DLD1 (cell line): ENCODE measurements around the gene COL9A3.

Source experiments
- in situ Hi-C: cut with HindIII; loops from 2 replicates; pipeline ENCODE4 v1.10.0; 2017; ENCODE audit warnings: low sequenced_read_pairs

Gene COL9A3

DNA sequence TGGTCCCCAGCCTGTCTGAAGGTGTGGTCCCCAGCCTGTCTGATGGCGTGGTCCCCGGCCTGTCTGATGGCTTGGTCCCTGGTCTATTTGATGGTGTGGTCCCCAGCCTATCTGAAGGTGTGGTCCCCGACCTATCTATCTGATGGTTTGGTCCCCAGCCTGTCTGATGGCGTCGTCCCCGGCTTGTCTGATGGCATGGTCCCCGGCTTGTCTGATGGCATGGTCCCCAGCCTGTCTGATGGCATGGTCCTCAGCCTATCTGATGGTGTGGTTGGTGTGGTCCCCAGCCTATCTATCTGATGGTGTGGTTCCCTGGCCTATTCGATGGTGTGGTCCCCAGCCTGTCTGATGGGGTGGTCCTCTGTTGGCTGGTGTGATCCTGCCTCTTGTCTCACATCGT, 38.8 kb upstream of the COL9A3 start:
- in situ Hi-C loops: no loop called here

DNA sequence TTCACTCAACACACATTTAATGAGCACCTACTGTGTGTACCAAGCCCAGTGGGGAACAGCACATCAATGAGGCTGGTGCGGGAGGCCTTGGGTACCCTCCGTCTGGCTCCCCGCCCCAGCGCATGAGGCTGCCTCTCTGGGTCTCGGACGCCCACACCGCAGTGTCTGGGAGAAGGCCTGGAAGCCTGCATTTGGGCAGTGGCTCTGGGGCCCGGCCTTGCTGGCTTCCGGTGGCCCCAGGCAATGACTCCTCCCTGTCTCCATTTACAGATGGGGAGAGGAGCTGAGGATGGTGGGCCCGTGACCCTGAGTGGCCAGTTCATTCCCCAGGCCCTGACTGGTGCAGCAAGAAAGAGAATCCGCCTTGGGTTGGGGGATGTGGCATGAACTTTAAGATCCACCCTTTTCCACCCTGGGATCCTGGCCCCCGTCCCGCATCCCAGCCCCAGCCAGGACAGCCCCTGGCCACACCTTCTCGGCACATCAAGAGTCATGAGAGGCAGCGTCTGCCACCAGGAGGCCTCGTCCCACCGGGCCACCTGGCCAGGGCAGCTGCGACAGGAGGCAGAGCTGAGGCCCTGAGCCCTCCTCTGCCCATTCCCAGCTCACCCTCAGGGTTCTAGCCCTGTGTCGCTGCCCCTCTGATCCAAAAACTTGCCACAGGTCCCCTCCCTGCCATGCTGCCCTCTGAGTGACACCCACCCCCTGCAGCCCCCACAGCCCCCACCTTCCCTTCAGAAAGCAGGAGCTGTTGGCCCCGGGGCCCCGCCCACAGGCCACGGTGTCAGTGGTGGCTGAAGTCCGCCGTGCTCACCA, 38.0 kb upstream of the COL9A3 start:
- in situ Hi-C loops: no loop called here

DNA sequence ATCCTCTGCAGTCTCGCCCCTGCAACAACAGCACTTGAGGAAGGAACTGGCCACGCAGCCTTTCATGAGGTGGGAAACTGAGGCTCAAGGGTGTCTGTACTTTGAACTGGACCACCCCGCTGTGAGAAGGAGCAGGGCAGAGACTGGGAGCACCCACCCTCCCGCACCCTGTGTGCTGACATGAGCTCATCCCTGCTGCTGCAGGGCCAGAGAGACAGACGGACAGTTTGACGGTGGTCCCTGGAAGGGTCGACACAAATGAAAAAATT, 37.5 kb upstream of the COL9A3 start:
- in situ Hi-C loops: no loop called here

DNA sequence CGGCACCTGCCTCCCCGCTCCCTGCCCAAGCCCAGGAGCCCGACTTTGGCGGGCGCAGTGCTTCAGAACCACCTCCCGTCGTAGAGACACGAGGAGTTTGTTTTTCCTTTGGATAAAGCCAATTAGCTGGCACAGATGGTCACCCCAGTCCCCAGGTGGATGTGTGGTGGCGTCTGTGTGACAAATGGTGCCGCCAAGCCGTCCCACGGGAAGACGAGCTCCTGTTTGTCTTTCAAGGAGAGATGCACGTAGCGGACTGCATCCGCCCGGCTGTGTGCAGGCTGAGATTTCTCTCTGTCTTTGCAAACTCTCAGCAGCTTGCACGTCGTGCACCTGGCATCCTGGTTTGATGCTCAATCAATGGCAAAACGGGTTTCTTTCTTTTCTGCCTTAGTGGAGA, 36.6 kb upstream of the COL9A3 start:
- in situ Hi-C loops: no loop called here

DNA sequence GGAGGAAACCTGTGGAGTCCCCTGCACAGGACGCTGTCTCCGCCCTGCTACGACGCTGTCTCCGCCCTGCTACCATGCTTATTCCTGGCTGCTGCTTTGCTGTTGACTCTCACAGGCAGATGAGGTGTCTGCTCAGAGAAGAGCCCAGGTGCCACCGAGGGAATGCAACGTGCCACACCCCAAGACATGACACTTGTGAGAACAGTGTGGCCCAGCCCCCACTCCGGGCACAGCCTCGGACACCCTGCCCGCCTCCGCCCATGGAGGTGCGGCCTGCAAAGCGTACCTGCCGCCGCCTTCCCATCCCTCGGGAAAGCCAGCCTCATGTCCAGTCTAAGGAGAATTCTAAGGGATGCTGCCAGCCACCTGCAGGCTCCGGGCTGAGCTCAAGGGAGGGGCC, 36.2 kb upstream of the COL9A3 start:
- in situ Hi-C loops: no loop called here

DNA sequence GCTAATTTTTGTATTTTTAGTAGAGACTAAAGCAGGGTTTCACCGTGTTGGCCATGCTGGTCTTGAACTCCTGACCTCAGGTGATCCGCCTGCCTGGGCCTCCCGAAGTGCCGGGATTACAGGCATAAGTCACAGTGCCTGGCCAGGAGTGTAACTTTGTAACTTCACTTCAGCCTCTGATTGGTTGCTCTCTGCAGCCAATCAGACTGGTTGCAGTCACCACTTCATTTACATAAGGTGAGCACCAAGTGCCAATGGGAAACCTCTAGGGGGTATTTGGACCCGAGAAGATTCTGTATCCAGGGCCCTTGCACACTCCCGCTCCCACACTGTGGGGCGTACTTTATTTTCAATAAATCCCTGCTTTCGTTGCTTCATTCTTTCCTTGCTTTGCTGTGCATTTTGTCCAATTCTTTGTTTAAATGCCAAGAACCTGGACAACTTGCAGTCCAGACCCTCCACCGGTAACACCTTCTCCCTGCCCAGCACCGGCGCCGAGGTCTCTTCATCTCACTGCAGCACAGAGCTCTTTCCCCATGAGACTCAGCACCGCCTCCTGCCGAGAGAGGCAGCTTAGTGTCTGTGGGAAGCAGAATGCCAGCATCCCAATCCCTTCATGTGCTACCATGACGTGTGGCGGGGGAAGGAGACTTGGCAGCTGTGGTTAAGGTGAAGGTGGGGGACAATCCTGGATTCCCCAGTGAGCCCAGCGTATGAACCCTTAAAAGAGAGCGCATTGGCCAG, 34.5 kb upstream of the COL9A3 start:
- in situ Hi-C loops: no loop called here

DNA sequence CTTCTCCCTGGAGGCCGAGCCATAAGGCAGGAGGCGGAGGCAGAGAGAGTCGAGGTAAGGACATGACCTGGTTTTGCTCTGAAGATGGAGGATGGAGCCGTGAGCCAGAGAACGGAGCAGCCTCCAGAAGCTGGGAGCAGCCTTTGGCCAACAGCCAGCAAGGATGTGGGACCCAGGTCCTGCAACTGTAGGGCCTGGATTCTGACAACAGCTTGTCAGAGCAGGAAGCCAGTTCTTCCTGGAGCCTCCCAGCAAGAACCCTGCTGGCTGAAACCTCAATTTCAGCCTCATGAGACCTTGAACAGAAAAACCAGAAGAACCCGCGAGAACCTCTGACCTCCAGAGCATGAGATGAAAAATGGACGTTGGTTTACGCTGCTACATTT, 34.0 kb upstream of the COL9A3 start:
- in situ Hi-C loops: no loop called here

DNA sequence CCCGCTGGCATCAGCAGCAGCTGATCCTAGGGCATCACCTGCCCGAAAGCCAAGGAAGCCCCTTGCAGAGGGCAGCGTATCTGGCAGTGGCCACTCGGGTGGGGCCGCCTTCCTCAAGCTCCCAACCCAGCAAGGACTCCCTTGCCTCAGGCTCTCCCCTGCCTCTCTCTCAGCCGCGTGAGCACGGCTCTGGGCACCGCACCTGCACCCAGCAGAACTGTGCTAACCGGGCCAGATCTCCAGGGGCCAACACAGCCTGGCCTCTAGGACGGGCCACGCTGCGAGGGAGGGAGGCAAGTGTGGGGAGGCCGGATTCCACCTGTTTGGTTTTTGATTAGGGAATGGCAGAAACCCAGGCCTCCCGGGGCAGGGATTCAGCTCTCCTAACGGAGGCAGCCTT, 32.4 kb upstream of the COL9A3 start:
- in situ Hi-C loops: no loop called here

DNA sequence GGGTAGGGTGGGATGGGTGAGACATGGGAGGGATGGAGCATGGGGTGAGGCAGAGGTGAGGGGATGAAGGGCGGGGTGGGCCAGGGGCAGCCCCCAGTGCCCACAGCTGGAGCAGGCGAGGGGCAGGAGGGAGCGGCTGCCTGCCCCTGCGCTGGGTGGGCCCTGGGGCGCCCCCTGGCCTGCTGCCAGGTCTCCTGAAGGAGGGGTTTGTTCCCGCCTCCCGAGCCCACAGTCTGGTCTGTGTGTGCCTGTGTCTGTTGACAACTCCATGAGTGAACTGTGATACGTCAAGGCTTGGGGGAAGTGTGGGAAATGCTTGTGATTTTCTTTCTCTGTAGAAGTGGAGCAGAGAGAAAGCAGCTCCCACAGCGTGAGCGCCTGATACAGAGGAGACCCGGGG, 31.5 kb upstream of the COL9A3 start:
- in situ Hi-C loops: no loop called here

DNA sequence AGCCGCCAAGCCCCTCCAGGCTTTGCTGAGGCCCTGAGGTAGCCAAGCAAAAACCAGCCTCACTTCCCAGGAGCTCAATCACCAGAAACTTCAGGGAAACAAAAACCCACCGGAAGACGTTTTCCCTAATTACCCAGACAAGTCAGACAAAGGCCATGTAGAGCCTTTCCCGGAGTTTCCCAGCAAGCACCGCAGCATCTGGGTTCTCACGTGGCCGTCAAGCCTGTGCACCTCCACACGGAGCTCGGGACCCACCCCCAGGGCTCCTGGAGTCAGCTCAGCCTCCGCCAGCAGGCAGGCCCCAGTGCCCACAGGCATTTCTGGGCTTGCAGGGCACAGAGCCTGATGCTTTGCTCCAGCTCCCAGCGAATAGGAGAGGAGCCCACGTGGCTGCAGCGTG, 30.7 kb upstream of the COL9A3 start:
- in situ Hi-C loops: no loop called here

DNA sequence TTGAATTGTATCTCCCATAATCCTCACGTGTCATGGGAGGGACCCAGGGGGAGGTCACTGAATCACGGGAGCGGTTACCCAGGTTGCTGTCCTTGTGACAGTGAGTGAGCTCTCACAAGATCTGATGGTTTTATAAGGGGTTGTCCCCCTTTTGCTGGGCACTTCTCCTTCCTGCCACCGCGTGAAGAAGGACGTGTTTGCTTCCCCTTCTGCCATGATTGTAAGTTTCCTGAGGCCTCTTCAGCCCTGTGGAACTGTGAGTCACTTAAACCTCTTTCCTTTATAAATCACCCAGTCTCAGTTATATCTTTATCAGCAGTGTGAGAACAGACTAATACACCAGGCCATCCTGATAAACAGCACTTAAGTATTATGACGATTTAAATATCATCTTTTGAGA, 29.5 kb upstream of the COL9A3 start:
- in situ Hi-C loops: no loop called here

DNA sequence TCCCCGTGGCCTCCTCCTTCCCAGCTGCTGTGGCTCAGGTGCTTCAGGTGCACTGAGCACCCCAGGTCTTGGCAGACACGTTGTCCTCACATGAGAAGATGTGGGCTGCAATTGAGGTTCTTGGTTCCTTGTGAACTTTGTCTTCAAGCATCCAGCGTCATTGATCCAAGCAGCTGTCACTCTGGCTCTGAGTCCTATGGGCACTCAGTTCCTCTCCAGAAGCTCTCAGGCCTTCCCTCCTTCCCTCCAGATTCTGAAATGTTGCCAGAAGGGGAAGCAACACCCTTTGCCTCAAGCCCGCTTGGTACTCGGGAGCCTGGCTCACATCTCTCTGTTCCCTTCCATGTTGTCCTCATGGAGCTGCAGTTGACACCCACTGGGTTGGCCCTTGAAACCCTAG, 29.0 kb upstream of the COL9A3 start:
- in situ Hi-C loops: no loop called here

DNA sequence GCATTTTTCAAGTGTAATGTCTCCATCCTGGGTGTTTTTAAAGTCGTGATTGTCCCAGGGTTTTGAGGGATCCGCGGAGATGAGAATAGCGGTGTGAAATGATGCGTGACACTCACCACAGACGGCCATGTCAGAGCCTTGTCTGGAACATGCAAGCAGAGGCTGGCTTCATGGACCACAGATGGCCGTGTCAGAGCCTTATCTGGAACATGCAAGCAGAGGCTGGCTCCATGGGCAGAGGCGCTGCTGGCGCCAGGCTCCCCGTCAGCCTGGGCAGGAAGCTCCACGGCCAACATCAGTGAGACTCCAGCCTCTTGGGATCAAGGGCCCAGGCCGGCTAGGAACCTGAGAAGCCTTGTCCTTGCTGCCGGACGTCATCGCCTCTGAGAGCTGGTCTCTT, 28.2 kb upstream of the COL9A3 start:
- in situ Hi-C loops: no loop called here

DNA sequence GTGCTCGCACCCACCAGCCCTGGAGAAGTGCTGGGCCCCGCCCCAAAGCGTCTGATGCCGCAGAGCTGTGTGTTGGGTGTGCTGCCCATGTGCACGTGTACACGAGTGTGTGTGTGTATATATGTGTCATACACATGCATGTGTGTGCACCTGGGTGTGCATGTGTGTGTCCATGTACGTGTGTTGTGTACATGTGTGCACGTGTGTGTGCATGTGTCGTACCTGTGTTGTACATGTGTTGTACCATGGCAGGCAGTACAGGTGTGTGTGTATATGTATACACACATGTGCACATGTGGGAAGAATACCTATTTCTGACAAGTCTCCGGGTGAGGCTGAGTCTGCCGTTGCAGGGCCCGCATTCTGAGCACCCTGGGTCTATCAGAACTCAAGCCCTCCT, 26.8 kb upstream of the COL9A3 start:
- in situ Hi-C loops: no loop called here

DNA sequence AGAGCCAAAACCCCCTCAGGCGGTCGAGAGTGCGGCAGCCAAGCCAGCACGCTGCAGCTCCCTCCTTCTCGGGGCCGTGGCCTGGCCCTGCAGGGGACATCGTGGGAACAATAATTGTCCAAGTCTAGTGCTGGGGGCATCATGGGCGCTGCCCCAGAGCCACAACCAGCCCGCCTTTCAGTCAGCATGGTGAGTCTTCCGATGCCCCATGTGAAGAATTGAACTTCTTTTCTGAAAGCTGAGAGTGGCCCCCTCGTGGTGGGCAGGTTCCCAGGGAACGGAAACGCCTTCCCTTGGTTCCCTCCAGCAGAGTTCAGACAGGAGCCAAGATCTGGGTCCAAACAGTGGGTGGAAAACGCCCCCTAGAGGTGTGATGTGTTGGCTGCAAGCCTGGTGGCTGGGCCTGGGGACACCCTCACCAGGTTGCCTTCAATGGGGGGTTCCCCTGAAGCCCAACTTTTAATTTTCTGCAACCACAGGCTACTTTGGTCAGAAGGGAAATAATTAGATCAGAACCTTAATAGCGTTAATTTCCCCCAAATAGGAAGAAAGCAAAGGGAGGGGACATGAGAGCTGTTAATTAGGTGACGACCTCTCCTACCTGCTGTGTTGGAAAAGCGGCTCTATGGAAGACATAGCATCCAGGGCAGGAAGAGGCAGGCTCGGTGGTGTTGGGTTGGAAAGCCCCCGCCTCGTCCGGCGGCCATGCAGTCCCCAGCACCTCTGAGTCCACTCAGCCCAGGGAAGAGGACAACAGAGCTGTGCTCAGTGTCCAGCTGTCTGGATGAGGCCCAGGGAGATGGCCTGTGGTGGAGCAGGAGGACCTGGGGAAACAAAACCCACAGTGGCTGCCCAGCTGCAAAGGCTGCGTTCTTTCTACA, 25.3 kb upstream of the COL9A3 start:
- in situ Hi-C loops: no loop called here

DNA sequence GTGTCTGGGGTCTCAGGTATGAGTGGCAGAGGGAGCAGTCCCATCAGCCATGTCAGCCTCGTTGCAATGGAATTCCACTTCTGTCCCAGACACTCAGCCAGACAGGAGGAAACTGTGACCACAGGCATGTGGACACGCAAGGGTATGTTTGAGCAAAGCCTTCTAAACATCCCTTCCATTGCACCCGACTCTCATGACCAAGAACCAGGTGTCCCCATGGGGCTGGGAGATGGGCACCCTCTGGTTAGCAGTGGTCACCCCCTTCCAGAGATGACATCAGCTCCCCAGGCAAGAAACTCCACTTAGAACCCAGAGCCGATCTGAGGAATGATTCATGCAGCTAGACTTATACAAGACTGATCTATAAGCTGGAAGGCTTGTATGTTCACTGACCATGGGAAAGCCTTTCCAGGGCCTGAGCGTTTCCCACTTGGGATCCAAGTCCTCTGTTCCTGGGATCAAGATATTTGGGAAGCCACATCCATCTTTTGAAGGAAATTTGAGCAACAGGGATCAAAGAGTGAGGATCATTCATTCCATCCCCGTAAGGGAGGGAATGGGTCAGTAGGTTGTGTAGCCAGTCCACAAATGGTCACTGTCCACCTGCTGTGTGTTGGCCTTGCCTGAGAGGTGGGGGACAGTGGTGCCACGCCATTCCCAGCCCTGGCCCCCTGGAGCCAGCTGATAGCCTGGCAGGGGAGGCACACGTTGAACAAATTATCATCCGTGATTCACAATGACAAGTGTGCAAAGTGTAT, 24.5 kb upstream of the COL9A3 start:
- in situ Hi-C loops: no loop called here

DNA sequence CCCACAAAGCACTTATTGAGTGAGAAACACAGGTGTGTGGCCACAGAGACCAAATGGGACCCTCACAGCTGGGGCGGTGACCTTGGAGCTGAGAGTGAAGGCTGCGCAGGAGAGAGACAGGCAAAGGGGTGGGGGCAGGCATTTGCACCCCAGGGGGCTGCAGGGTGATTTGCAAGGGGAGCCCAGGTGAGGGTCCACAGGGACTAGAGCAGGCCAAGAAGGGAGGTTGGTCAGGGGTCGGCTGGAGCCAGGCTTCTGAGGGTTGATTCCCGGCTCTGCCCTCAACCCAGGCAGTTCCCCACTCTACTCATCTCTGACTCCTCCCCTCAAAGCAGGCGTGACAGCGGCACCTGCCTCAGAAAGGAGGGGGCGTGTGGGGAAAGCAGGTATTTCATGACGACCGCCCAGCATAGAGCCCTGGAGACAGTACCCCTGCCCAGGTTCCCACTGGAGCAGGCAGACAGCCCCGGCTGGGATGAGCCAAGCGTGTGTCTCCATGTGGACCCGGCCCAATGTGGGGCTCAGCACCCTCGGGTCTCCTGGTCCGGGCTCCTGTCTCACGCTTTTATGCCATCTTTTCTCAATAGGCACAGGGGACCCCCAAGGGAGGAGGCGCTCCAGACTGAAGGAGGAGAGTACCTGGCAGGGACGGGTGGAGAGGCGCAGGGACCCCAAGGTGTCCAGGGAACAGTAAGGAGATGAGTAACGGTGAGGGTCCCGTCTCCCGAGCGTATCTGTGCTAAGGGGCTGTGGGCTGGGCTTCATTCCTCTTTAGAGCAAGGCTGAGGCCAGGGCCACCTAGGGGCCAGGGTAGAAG, 23.7 kb upstream of the COL9A3 start:
- in situ Hi-C loops: no loop called here

DNA sequence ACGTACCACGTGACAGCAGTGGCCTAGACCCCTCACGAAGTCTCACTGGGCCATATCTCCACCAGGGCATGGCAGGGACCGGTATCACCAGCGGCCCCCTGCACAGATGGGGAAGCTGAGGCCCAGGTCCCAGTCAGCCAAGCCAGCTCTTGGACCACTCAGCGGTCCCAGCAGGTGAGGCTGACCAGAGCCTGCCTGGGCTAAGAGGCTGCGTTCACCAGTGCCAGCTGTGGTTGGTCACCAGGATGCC, 23.2 kb upstream of the COL9A3 start:
- in situ Hi-C loops: no loop called here

DNA sequence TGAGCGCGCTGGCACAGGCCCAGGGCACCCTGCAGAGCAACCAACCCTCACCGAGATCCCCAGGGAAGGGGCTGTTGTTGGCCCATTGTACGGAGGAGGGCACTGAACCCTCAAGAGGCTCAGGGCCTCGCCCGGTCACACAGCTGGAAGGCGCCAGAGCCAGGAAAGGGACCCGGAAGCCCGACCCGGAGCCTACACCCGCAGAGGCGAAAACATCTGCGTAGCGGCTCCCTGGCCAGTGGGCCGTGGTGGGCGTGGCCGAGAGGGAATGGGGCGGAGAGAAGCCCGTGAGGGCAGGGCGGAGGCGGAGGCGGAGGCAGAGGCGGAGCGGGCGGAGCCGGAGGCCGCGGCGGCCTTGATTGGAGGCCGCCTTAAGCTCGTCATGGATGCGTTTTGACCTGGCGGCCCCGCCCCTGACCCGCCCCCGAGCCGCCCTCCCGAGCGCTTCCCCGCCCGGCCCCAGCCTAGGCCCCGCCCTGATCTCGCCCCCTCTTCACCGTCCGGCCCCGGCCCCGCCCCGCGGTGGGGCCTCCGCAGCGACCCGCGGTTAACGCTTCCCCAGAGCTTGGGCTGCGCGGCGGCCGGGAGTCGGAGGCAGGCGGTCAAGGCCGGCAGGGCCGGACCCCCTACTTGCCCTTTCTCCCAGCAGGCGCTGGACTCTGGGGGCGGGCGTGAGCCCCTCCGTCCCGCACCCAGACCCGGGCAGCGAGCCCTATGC, 22.7 kb upstream of the COL9A3 start:
- in situ Hi-C loops: no loop called here
